GM19438 (cell line): ENCODE results near the gene TMEM59L.

Experiments
- ATAC-seq: cut with Tn5 transposase; IDR thresholded peaks from one replicate; pipeline ENCODE4 v1.9.1; 2021; ENCODE audit warnings: low read depth; ENCODE audit not compliant: unreplicated experiment

The TMEM59L gene

DNA sequence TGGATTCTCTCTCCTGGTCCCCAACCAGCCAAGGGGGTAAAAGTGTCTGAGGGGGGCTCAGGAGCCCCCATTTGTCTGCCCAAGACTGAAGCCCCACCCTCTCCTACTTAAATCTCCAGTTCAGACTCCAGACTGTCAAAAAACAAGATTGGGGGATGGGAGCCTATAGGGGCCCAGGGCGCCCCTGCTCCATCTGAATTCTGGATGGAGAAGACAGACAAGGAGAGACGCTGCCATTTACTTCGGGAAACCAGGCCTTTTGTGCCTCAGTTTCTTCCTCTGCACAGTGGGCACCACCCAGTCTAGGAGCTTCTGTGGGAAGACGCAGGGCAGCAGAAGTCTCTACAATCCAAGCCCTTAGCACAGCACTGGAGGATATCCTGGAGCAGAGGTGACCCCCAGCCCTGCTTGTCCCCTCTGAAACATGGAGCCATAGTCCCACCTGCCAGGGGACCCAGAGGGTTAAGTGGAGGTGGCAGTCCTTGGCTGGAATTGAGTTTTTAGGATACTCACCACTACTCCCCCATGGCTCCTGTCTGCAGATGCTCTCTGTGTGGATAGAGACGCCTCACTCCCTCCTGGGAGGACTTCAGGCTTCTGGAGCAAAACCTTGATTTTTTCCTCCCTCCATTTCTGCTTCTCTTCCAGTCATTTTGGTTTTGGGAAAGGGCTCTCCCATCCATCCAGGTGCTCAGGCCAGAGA lies 4.4 kb upstream of the TMEM59L start:
- ATAC-seq: no peak

DNA sequence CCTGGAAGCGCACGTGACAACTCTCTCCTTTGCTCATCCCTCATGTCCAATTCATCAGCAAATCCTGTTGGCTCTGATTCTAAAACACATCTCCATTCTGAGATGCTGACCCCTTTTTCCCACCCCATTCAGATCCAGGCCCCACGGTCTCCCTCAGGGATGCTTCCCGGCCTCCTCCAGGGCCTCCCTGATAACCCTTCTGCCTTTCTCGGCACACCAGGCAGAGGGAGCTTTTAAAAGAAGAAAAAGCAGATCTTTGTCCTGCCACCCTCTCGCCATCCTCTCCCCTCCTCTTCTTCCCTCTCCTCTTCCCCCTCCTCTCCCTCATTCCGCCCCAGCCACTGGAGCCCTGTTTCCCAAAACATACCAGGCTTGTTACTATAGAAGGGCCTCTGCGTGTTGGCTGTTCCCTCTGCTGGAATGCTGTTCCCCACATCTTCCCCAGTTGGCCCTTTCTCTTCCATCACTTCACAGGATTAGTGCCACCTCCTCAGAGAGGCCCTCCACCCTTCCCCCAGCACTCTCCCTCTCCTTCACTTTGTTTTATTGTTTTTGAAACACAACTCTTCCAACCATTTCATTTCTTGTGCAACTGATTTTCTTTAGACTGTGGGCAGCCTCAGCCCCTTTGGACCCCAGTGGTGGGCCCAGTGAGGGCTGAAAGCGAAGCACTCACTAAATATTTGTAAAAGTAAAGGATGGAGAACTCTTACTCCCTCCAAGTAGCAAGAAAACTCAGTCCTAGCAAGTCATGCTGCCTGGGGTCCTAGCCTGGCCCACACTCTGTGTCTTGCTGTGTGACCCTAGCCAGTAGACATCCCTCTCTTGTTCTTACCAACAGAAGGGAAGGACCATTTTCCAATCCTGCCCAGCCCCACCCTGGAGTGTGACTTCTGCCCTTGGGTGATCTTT lies 3.6 kb upstream of the TMEM59L start:
- ATAC-seq: no peak

GRCh38 chr19:18609717-18610051 lies 3.0 kb upstream of the TMEM59L start:
- no peak for ATAC-seq

- no peak for ATAC-seq
Observed at GRCh38 chr19:18610245-18610555, 2.5 kb upstream of the TMEM59L start.

DNA sequence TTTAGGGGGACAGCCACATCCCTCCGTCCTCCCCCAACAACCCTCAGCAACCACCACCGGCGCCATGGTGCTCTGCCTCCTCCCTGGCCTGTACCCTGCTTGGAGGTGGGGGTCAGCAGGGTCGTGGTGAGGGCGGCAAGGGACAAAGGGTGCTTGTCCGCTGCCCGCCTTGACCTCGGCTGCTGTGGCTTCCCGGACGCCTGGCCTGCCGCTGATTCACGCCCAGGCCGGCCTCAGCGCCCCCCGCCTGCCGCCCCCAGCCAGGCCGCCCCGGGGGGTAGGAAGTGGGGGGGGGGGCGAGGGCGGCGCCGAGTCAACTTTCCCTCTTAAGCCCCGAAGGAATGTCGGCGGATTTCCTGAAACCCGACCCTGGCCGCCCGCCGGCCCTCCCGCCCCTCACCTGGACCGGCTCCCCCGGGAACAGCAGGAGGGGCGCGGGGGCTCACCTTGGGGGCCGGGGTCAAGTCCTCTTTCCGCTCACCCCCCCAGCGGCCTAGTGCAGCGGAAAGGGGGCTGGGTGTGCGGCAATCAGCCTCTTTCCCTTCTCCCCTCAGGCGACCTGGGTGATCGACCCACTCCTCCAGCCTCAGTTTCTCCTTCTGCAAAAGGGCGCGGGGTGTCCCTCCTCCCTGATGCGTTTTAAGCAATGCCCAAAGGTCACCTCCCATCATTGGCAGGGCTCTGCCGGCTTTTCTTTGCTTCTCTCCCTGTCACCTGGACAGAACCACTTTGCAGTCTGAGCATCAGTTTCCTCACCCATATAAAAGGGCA lies 1.9 kb upstream of the TMEM59L start:
- no peak for ATAC-seq

- ATAC-seq: no peak
Observed at GRCh38 chr19:18611327-18612050, 1.2 kb upstream of the TMEM59L start.

GRCh38 chr19:18612051-18612771 lies 459 bp upstream of the TMEM59L start:
- no peak for ATAC-seq

DNA sequence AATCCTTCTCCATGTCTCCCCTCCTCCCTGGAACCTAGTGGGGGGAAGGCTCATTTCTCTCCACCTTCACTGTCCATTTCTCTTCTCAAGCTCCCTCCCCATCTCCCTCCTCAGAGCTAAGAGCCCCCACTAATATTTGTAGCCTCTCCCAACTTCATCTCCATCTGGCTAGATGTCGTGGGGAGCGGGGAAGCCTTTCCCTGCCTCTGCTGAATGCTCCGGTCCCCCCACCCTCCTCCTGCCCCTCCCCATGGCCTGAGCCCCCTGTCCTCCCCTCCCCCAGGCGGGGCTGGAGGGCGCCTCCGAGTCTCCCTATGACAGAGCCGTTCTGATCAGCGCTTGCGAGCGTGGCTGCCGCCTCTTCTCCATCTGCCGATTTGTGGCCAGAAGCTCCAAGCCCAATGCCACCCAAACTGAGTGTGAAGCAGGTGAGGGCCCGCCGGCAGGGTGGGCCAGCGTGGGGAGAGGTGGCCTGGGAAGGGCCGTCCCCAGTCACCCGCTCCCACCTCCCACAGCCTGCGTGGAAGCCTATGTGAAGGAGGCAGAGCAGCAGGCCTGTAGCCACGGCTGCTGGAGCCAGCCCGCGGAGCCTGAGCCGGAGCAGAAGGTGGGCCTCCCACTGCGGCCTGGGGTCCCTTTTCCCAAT lies 1.0 kb downstream of the TMEM59L start:
- ATAC-seq: no peak

- no peak for ATAC-seq
Observed at GRCh38 chr19:18616023-18616422, 3.4 kb downstream of the TMEM59L start.

DNA sequence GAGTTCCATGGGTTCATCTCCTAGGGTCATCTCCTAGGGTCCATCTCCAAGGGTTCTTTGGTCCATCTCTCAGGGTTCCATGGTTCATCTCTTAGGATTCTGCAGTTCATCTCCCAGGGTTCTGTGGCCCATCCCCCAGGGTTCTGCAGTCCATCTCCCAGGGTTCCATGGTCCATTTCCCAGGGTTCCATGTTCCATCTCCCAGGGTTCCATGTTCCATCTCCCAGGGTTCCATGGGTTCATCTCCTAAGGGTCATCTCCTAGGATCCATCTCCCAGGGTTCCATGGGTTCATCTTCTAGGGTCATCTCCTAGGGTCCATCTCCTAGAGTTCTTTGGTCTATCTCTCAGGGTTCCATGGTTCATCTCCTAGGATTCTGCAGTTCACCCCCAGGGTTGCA lies 4.9 kb downstream of the TMEM59L start:
- no peak for ATAC-seq

GRCh38 chr19:18618236-18618635 lies 5.6 kb downstream of the TMEM59L start:
- no peak for ATAC-seq

GRCh38 chr19:18620311-18620710 lies 7.6 kb downstream of the TMEM59L start:
- no peak for ATAC-seq

DNA sequence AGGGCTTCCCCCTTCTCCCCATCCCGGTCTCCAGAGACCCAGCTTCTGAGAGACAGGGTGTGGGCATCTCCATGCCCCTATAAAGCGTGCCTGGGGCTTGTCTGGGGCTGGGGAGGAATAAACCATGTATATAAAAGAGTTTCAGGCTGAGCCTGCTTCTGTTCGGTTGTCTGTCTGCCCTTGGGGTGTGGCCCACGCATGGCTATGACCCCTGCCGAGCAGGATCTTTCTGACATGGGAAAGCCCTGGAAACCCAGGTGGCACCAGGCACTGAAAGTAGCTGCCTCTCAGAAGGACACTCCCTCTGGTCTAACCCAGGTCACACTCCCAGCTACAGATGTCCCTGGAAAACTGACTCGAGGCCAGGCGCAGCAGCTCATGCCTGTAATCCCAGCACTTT lies 8.2 kb downstream of the TMEM59L start:
- ATAC-seq: no peak

DNA sequence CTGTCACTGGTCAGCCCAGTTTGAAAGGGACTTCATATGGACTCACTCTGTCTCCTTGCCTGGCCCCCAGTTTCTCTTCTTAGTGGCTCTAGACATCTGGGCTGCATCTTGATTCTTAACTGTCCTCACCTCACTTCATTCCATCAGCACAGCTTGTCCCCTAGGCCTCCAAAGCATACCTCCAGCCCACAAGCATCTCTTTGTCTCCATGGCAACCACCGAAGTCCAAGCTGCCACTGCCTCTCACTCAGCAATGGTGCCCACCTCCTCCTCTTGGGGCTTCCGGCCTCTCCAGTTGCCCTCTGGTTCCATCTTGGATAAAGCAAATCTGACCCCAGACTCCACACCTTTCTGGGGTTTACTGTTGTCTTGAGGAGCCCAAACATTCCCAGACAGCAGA lies 14.2 kb downstream of the TMEM59L start:
- no peak for ATAC-seq

DNA sequence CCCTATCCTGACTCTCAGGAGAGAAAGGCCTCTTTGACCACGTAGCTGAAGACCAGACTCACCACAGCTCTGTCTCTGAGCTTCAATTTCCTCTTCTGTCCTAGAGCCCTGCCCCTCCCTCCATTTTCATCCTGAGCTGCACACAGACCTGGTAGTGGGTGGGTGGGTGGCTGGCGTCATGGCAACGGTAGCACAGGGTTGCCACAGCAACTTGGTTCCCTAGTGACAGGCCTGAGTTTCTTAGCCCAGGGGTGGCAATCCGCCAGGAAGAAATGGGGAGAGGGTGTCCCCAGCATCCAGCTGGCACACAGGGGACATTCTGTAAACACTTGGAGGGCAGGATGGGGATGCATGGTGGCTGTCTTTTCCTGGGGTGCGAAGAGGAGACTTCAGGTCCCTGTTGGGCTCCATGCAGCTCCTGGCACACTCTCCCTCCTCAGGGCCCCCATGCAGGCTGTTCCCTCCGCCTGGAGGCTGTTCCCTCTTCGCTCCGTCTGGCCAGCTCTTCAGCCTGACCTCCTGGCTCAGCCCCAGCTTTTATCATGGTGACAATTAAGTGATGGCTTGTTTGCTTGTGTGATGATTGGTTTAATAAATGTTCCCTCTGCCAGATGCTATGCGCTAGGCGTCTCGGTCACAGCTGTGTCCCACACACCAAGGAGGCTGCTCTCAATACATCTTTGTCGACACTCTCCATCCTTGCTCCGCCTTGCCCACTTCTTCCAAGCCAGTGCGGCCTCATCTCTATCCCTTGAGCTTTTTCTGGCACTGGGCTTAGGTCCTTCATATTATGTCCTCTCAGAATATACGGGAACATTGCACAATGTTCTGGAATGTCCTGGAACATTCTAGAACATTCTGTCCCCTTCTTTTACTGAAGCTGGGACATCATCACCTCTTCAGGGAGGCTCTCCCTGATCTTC lies 16.8 kb downstream of the TMEM59L start:
- ATAC-seq: no peak

- ATAC-seq: no peak
Observed at GRCh38 chr19:18633321-18633720, 20.7 kb downstream of the TMEM59L start.

DNA sequence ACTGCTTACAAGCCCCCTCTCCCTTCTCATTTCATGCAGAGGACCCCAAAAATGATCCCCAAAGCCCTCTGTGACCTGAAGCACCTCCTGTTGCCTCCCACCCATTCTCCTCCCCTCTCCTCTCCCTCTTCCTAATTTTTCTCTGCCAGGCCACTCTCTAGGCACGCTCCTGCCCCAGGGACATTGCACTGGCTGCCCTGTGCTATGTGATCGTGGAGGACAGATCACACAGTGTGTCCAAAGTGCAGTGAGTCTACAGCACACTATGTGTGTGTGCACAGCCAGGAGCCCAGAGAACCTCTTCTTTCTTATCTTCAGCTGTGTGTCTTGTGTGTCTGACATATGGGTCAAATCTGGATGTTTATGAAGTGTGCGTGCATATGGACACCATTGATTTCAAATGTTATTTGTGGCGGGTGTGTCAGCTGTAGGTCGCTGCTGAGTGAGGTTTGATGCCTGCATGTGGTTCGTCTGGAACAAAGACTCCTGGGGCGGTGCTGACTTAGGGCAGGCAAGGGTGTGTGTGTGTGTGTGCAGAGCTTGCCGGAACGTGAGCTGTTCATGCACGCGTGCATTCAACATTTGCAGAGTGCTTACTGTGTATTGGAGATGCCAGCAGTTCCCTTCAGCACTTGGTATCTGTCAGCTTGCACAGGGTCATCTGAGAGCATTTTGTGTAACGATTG lies 22.1 kb downstream of the TMEM59L start:
- ATAC-seq: no peak

DNA sequence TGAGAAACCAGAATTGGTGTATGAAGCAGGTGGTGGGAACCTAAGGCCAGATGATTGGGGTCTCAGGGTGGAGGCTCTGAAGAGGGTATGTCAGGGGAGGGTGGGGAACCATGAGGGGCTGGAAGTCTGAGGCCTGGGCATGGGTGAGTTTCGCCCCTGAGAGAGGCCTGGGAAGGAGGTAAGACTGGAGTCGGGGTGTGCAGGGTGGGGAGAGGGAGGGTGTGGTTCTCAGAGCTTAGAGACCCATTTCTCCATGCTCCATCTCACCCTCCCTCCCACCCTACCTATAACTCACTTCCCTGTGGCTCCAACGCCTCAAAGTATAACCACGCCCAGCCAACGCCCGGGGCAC lies 23.1 kb downstream of the TMEM59L start:
- ATAC-seq: no peak
